IMR-90 (cell line): Measurements from ENCODE around the gene MAP6. TPM values are rescaled to one million over a fixed set of nuclear protein-coding genes. Genes with fewer than 3 reads are reported as not detected.

Experiments
- ATAC-seq: fragments of 200-7000 bp; cut with Tn5 transposase; 2 replicates; pipeline ENCODE4 v1.9.1; 2020; ENCODE audit warnings: low read depth, mild to moderate bottlenecking, moderate library complexity
- BruUV-seq: library from RNA; stranded (reverse); fragments of 400-500 nt; replicated peaks from 2 replicates; lab custom pipeline; 2021; lab: Mats Ljungman, UMichigan
- CTCF ChIA-PET: fragments of 300-600 bp; formaldehyde crosslinking; extraction: SDS; loops from one replicate; lab custom pipeline; 2021; ENCODE audit warnings: antibody characterized with exemption; lab: Yijun Ruan, JAX
- POLR2A ChIA-PET: fragments of 300-600 bp; sonication (Branson Sonifier 250); formaldehyde crosslinking; loops from one replicate; lab custom pipeline; 2022; ENCODE audit warnings: antibody characterized with exemption; ENCODE audit not compliant: unreplicated experiment; lab: Charles Lee
- DNase-seq: peaks from one replicate; pipeline ENCODE4 v3.0.0; 2013
- H2AFZ ChIP-seq: replicated peaks from 2 replicates; pipeline ENCODE3; 2013; ENCODE audit warnings: low read length, mild to moderate bottlenecking; ENCODE audit not compliant: poor library complexity
- H2AK5ac ChIP-seq: 2 replicates; pipeline ENCODE4 v1.6.1; 2013; ENCODE audit warnings: low read depth, low read length, inconsistent platforms
- H2AK9ac ChIP-seq: replicated peaks from 2 replicates; pipeline ENCODE3; 2013; ENCODE audit warnings: mild to moderate bottlenecking, low read depth, low read length, moderate library complexity; ENCODE audit not compliant: poor library complexity
- H2BK120ac ChIP-seq: 2 replicates; pipeline ENCODE4 v1.6.1; 2013; ENCODE audit warnings: low read depth, low read length, inconsistent platforms
- H2BK15ac ChIP-seq: 3 replicates; pipeline ENCODE4 v1.6.1; 2013; ENCODE audit warnings: low read depth, low read length, inconsistent platforms
- H2BK20ac ChIP-seq: 2 replicates; pipeline ENCODE4 v1.6.1; 2013; ENCODE audit warnings: low read depth, mild to moderate bottlenecking, inconsistent platforms, low read length, moderate library complexity
- H2BK5ac ChIP-seq: 2 replicates; pipeline ENCODE4 v1.6.1; 2013; ENCODE audit warnings: mild to moderate bottlenecking, low read depth, low read length, inconsistent platforms; ENCODE audit not compliant: poor library complexity, severe bottlenecking
- H3K14ac ChIP-seq: replicated peaks from 2 replicates; pipeline ENCODE4 v1.6.1; 2013; ENCODE audit warnings: low read depth, low read length, inconsistent platforms
- H3K18ac ChIP-seq: 2 replicates; pipeline ENCODE4 v1.6.1; 2013; ENCODE audit warnings: low read depth, low read length, control low read depth
- H3K23ac ChIP-seq: 2 replicates; pipeline ENCODE4 v1.6.1; 2013; ENCODE audit warnings: low read depth, low read length, inconsistent platforms
- H3K27ac ChIP-seq: 2 replicates; pipeline ENCODE4 v1.5.1; 2013; ENCODE audit warnings: mild to moderate bottlenecking, control low read depth, low read length; ENCODE audit not compliant: insufficient read depth
- H3K27me3 ChIP-seq: 2 replicates; pipeline ENCODE4 v1.6.1; 2013; ENCODE audit warnings: low read length; ENCODE audit not compliant: control insufficient read depth, insufficient read depth
- H3K36me3 ChIP-seq: 2 replicates; pipeline ENCODE4 v1.6.1; 2013; ENCODE audit warnings: low read length, mixed read lengths; ENCODE audit not compliant: control insufficient read depth, insufficient read depth
- H3K4ac ChIP-seq: 2 replicates; pipeline ENCODE4 v1.6.1; 2013; ENCODE audit warnings: low read depth, low read length, inconsistent platforms
- H3K4me1 ChIP-seq: 2 replicates; pipeline ENCODE4 v1.6.1; 2013; ENCODE audit warnings: low read length, mixed read lengths; ENCODE audit not compliant: control insufficient read depth, insufficient read depth
- H3K4me2 ChIP-seq: 2 replicates; pipeline ENCODE4 v1.6.1; 2013; ENCODE audit warnings: low read depth, mild to moderate bottlenecking, control low read depth, low read length, moderate library complexity
- H3K4me3 ChIP-seq: 2 replicates; pipeline ENCODE4 v1.5.1; 2013; ENCODE audit warnings: low read depth, mild to moderate bottlenecking, control low read depth, low read length, moderate library complexity; ENCODE audit not compliant: insufficient read depth
- H3K56ac ChIP-seq: 2 replicates; pipeline ENCODE4 v1.6.1; 2013; ENCODE audit warnings: low read length, inconsistent platforms; ENCODE audit not compliant: insufficient read depth; ENCODE audit errors: extremely low read depth
- H3K79me1 ChIP-seq, 2 experiments: 2 replicates each; pipeline ENCODE4 v1.6.1; 2013; ENCODE audit warnings: low read length in 2 of 2, inconsistent platforms in 1 of 2, low read depth in 1 of 2
- H3K9ac ChIP-seq: 2 replicates; pipeline ENCODE4 v1.6.1; 2013; ENCODE audit warnings: low read depth, low read length, control low read depth
- H3K9me1 ChIP-seq: 2 replicates; pipeline ENCODE4 v1.6.1; 2013; ENCODE audit warnings: low read length, inconsistent platforms; ENCODE audit not compliant: insufficient read depth
- H3K9me3 ChIP-seq: 2 replicates; pipeline ENCODE4 v1.6.1; 2013; ENCODE audit warnings: low read length; ENCODE audit not compliant: control insufficient read depth, insufficient read depth
- H4K20me1 ChIP-seq: 2 replicates; pipeline ENCODE4 v1.6.1; 2013; ENCODE audit warnings: low read length, inconsistent platforms; ENCODE audit not compliant: insufficient read depth
- H4K5ac ChIP-seq: 2 replicates; pipeline ENCODE4 v1.6.1; 2013; ENCODE audit warnings: mild to moderate bottlenecking, low read depth, low read length, control low read depth
- H4K8ac ChIP-seq, 2 experiments: 2 replicates each; pipeline ENCODE4 v1.6.1; 2013; ENCODE audit warnings: low read depth in 2 of 2, low read length in 2 of 2, control low read depth in 1 of 2, inconsistent platforms in 1 of 2
- H4K91ac ChIP-seq: 2 replicates; pipeline ENCODE4 v1.6.1; 2013; ENCODE audit warnings: low read depth, low read length, inconsistent platforms; ENCODE audit not compliant: insufficient read depth
- NFE2L2 ChIP-seq: fragments of 150-350 bp; IDR thresholded peaks from 2 replicates; pipeline ENCODE4 v1.6.1; 2016; ENCODE audit warnings: low read depth, mild to moderate bottlenecking, low read length
- RAD21 ChIP-seq: IDR thresholded peaks from 2 replicates; pipeline ENCODE4 v1.6.1; 2012; ENCODE audit warnings: low read length, improper control_type of control experiment
- SMC3 ChIP-seq: fragments of 150-350 bp; IDR thresholded peaks from 2 replicates; pipeline ENCODE4 v1.6.1; 2016; ENCODE audit warnings: low read depth, mild to moderate bottlenecking, antibody characterized with exemption, low read length, moderate library complexity
- WGBS, 2 experiments: methylation state at CpG; one replicate each; pipeline versions ENCODE4 v1.1.5 to v1.1.7; 2013; ENCODE audit warnings: missing lambda C conversion rate in 2 of 2; ENCODE audit not compliant: insufficient read length in 1 of 2; ENCODE audit errors: extremely low coverage in 2 of 2; 5-methylcytosine and 5-hydroxymethylcytosine counted together
- dilution Hi-C: fragments of 300-500 bp; cut with HindIII; formaldehyde crosslinking; loops from one replicate; pipeline ENCODE4 v1.14.3; 2018; ENCODE audit warnings: low sequenced_read_pairs; ENCODE audit not compliant: unreplicated experiment
- in situ Hi-C: fragments of 300-500 bp; cut with MboI; formaldehyde crosslinking; loops from 3 replicates; pipeline ENCODE4 v1.14.3; 2019; ENCODE audit warnings: low sequenced_read_pairs, inconsistent platforms, mixed read lengths
- intact Hi-C: fragments of 100-400 bp; cut with micrococcal nuclease; formaldehyde crosslinking; loops from 2 replicates; pipeline ENCODE4 v1.10.0; 2022
- polyA plus RNA-seq, 3 experiments: library from polyadenylated mRNA; depleted of rRNA; stranded (reverse); fragments of >200 nt; gene quantifications; 2 replicates each; pipeline ENCODE4 v1.2.3, GENCODE V29; 2012; ENCODE audit warnings: low replicate concordance in 1 of 3
- total RNA-seq: library from RNA; depleted of rRNA; stranded (reverse); fragments of >200 nt; gene quantifications from 2 replicates; pipeline ENCODE4 v1.2.3, GENCODE V29; 2012
- TF ChIP-seq, protein P1 (sequence below): fragments of 150-350 bp; IDR thresholded peaks from 2 replicates; pipeline ENCODE4 v1.6.1; 2016; ENCODE audit warnings: low read depth, mild to moderate bottlenecking, low read length, moderate library complexity, borderline replicate concordance

MAP6 gene
- total and polyA plus RNA-seq, 2 of the 4 experiments (the other 2 are of a cell fraction): 3.0 to 3.4 TPM

DNA sequence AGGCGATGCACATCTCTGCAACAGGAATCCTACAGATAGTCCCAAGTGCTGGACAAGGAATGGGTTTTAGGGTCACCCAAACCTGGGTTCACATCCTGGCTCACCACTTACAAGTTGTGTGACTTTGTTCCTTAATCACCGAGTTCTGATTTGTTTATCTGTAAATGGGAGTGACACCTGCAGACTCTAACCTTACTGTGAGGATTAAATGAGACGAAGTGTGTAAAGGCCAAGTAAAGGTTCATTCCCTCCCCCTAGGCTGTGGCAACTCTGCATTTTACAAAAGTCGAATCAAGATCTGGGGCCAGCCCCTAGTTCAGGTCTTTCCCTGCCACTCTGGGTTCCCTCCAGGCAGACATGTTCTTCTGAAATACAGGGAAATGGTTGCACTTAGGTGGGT lies 71.9 kb downstream of the MAP6 start:
- in situ Hi-C loops (no loop called here), dilution Hi-C loops (no loop called here), intact Hi-C loops (no loop called here)
- Histone ChIP-seq H4K8ac (no peak overlapping the region), H3K4me2 (no peak overlapping the region), H3K9me1 (no peaks in the 10 kb centered on the region), H3K4me3 (no peak overlapping the region), H4K20me1 (no peaks in the 10 kb centered on the region), H2BK5ac (no peak overlapping the region), H2AK5ac (no peak overlapping the region), H2AFZ (no peak overlapping the region), H3K9me3 (no peaks in the 10 kb centered on the region), H2BK120ac (no peak overlapping the region), H4K5ac (no peak overlapping the region), H3K4me1 (peaks cover 5% of the 10 kb centered on the region), H3K27me3 (peaks cover 13% of the 10 kb centered on the region), H2BK15ac (no peak overlapping the region), H2AK9ac (no peak overlapping the region), H3K36me3 (no peaks in the 10 kb centered on the region), H3K56ac (no peak overlapping the region), H3K9ac (no peak overlapping the region), H3K14ac (no peak overlapping the region), H3K23ac (no peak overlapping the region), H4K91ac (no peak overlapping the region), H3K4ac (no peak overlapping the region), H2BK20ac (no peak overlapping the region), H3K79me1 (no peaks in the 10 kb centered on the region), H3K27ac (no peak overlapping the region), H3K18ac (no peak overlapping the region)
- BruUV-seq: no TSS peak
- CTCF ChIA-PET: interaction anchor here (1.8 kb wide), 1 partner anchor 19 kb away, joined by 4 read pairs; no protein-coding TSS in a partner anchor
- POLR2A ChIA-PET: no interaction called here
- no peak for ATAC-seq
- TF ChIP-seq RAD21 (no peak), SMC3 (no peak), NFE2L2 (no peak)
- TF ChIP-seq, protein P1, sequence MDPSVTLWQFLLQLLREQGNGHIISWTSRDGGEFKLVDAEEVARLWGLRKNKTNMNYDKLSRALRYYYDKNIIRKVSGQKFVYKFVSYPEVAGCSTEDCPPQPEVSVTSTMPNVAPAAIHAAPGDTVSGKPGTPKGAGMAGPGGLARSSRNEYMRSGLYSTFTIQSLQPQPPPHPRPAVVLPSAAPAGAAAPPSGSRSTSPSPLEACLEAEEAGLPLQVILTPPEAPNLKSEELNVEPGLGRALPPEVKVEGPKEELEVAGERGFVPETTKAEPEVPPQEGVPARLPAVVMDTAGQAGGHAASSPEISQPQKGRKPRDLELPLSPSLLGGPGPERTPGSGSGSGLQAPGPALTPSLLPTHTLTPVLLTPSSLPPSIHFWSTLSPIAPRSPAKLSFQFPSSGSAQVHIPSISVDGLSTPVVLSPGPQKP: no peak
- WGBS, 2 experiments: no CpG with 5 or more reads among the region's 4 CpGs
- DNase-seq: no peak
